ENCODE measurements around the gene MFNG. TPM values are rescaled to one million over a fixed set of nuclear protein-coding genes. Genes with fewer than 3 reads are reported as not detected.

Gene MFNG
- total RNA-seq, 1 donor from 2014 or later = 22.3 TPM

- no peak for ATAC-seq
- intact Hi-C loops (cut with DNase I) = no loop called here
These were observed 54.1 kb downstream of the MFNG start for GRCh38 chr22:37431801-37432707.

GRCh38 chr22:37431366-37431765, 54.8 kb downstream of the MFNG start:
- no peak for DNase-seq (ENCODE audit: low spot score)
- intact Hi-C loops (cut with DNase I) = no loop called here

More at GRCh38 chr22:37431801-37432707, 54.1 kb downstream of the MFNG start:
- DNase-seq (ENCODE audit: low spot score) = no peak

DNA sequence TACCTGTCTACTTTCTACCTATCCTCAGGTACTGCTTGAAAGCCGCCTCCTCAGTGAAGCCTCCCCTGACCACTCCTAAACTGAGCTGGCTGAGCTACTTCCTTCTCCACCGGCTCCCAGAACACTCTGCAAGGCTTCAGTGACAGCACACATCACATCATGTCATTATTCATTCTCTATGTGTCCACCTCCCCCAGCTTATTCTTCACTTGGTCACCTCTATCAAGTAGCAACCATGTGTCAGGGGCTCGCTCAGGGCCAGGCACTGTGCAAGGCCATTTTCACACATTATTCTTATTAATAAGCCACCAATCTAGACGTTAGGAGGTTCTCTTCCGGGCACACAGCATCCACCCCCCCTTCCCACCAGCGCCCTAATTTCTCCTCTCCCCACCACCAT, 55.2 kb downstream of the MFNG start:
- intact Hi-C loops (cut with DNase I) = no loop called here
- DNase-seq (ENCODE audit: low spot score) = no peak

More at GRCh38 chr22:37431366-37431765, 54.8 kb downstream of the MFNG start:
- ATAC-seq = no peak

GRCh38 chr22:37428649-37429586, 57.3 kb downstream of the MFNG start:
- ATAC-seq = peak; percentile 47
- DNase-seq (ENCODE audit: low spot score) = no peak
- intact Hi-C loops (cut with DNase I) = no loop called here

More for the DNA sequence above, 55.2 kb downstream of the MFNG start:
- no peak for ATAC-seq

DNA sequence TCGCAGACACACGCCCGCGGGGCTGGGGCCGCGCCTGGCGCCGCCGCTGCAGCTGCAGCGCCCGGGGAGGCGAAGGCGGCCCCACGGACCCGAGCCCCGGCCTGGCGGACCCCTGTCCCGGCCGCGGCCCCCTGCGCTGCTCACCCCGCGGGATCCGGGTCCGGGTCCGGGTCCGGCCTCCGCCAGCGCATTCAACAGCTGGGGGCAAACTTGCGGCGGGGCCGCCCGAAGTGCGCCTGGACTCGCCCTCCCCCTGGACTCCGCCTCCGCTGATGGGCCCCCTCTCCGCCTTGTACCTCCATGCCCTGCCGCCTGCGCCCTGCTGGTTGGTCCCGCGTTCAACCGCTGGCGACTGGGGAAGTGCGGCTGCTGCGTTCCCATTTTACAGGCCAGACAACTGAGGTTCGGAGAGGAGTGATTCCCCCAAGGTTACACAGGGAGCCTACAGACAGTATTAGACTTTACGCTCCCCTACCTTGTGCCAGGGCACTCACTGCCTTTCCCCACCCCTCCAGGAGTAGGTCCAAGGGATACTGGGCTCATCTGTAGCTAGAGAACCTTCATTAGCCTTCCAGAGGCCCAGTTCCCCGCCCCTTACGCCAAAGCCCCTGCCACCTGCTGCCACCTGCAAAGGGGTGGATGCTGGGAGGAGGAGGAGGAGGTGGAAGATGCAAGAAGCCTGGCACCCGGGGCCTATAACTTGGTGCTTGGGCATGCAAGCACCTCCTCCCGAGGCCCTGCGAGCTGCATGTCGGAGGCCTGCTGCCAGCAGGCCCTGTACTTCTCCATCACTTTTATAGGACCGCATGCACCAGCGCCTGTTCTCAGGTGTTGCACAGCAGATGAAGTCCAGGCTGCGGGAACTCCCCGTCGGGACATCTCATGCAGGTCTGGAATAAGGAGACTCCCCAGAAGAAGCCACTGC, 58.2 kb downstream of the MFNG start:
- intact Hi-C loops (cut with DNase I) = no loop called here
- no peak for DNase-seq (ENCODE audit: low spot score)
- no peak for ATAC-seq

DNA sequence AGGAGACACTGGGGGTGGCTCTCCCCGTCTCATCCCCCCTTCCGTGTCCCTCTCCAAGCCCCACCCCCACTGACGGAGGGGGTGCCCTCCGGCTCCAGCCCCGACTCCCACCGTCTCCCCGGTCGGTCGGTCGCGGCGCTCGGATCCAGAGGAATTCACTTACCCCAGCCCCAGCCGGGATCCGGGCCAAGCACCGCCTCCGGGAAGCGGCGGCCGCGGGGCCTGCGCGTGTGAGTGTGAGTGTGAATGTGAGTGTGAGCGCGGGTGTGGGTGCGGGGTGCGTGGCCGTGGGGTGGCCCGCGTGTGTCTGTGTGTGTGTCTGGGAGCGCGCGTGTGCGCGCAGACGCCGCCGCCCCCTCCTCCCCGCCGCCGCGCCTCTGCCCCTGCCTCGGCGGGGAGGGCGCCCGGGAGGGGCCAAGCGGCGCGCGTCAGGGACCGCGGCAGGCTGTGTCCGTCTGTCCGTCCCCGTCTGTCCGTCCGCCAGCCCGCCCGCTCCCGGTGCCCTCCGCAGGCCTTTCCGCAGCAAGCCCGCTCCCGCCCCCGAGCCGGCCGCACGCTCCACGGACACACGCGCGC, 59.0 kb downstream of the MFNG start, which contains the start of gene ELFN2:
TSS of gene ELFN2 (minus strand) at position 345 of the 576 bp plus-strand sequence. CDS start 51,945 bp downstream, outside the sequence.
- intact Hi-C loops (cut with DNase I) = no loop called here
- DNase-seq (ENCODE audit: low spot score) = no peak
- ATAC-seq = peak; percentile 27

DNA sequence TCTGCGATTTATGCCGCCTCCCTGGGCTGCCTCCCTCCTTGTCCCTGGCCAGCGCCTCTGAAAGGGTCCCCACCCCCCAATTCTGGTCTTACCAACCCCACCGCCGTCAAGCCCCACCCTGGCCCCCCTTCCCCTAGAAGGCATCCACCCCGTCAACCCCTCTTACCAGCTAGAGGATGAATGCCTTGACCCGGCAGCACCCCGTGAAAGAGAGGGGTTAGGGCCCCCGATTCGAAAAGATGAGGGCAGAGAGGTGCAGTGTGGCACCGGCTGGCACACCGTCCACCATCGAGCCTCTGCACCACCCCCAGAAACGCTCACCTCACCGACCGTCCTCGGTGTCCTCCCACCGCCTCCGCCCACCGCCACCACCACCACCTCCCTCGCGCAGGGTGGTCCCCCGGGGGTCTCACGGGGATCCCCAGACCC, 59.5 kb downstream of the MFNG start:
- DNase-seq (ENCODE audit: low spot score) (no peak), ATAC-seq (peak; percentile 17)
- intact Hi-C loops (cut with DNase I) = no loop called here

- intact Hi-C loops (cut with DNase I) = no loop called here
- no peak for DNase-seq (ENCODE audit: low spot score)
- ATAC-seq = peak; percentile 55
These were observed 60.1 kb downstream of the MFNG start for GRCh38 chr22:37425800-37426705.

- ATAC-seq (no peak), DNase-seq (ENCODE audit: low spot score) (no peak)
- intact Hi-C loops (cut with DNase I) = no loop called here
These were observed 60.8 kb downstream of the MFNG start for GRCh38 chr22:37425369-37425768.

- ATAC-seq = no peak
- no peak for DNase-seq (ENCODE audit: low spot score)
- intact Hi-C loops (cut with DNase I) = no loop called here
These were observed 62.9 kb downstream of the MFNG start for GRCh38 chr22:37423283-37423682.

DNA sequence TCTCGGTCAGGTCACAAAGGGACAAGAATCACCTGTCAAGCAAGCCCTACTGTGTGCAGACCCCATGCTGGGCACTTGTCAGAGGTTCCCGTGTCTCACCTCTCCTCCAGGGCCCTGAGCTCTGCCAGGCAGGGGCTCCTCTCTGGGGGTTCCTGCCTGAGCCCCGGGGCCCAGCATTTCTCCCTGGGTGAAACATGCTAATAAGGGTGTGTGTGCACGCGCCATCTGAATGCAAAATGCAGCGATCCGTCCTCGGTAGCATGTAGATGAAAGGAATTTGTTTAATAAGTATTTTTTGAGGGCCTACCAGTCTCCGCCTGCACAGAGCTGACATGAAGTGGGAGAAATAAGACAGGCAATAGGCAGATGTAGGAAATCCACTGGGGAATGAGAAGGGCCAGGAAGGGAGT, 64.7 kb downstream of the MFNG start:
- intact Hi-C loops (cut with DNase I) = no loop called here

DNA sequence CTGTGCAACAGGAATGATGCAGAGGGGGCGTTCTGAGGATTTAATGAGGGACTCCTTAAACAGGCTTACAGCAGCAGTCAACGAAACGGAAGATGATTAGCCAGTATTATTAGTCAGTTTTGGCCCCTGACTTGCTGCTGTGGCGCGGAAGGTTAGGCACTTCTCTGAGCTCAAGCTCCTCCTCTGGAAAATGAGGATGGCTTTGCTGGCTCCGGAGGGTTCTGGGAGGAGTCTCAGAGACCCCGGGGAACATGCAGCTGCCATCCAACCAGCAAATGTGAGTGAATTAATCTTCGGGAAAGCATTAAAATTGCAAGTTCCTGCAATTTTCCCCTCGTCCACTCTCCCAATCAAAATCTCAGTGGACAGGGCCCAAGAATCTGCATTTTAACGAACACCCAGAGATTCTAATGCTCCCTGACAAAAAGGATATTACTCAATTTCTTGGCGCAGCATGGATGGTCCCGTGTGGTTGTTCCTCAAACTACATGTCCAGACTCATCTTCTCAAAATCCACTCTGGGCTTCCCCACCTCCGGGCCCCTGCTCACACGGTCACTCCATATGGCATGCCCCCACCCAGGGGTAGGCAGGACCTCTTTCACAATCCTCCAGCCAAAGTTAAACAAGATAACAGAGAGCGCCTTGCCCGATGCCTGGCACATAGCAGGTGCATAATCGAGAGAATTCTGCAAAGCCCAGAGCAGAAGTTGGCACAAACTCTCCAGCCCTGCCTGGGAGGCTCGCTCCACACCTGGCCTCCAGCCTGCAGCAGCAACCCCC, 65.3 kb downstream of the MFNG start:
- intact Hi-C loops (cut with DNase I) = no loop called here
- ATAC-seq = peak; percentile 24
- no peak for DNase-seq (ENCODE audit: low spot score)

More for the DNA sequence above, 64.7 kb downstream of the MFNG start:
- DNase-seq (ENCODE audit: low spot score) (no peak), ATAC-seq (no peak)

DNA sequence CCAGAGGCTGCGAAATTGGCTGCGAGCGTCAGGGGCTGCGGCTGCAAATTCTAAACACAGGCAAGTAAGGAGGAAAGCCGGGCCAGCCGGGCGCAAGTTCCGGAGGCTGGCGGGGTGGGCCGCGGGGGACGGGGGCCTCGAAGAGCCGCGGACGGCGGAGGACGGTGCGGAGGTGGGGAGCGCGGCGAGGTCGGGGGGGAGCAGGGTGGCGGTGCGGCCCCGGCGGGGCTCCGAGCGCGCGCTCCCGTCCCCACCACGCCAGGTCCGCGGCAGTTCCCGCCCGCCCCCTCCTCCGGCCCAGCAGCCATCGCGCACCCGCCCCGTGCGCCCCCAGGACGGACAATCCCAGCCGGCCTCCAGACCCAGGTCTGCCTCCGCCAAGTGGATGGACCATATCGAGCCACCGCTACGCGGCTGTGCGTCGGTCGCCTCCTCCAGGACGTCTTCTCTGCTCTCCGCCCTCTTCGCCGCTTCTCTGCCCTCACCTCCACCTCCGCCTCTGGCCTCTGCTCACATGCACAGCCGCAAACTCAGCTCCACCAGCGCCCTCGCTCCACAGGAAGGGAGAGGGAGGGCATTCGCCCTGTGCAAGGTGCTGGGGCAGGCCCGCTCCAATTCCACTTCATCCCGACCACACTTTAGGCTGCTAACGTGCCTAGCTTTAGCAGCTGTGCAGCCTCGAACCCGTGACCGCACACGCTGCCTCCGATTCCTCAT, 66.1 kb downstream of the MFNG start:
- intact Hi-C loops (cut with DNase I) = no loop called here

DNA sequence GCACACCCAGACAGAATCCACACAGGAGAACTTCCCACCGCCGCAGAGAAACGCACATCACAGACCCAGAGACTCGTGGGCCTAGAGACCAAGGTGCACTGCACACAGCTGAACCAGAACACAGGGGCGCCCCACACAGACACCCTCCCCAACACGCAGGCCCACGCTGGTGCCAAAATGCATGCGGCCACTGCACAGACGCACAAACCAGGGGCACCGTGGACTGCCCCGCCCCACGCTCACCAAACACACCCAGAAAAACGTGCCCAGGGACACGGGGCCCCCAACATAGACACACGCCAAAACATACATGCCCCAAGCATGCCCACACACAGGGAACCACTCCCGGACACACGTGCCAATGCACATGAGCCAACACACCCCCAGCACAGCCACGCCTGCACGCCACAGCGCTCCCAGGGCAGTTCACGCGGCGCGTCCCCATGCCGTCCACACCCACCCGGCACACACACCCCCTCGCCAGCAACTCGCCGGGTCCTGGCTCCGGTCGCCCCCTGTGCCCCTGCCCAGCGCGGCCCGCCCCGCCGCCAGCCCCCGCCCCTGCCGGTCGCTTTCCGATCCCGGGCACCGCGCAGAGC, 66.7 kb downstream of the MFNG start:
- ATAC-seq (peak; percentile 36), DNase-seq (ENCODE audit: low spot score) (no peak)
- intact Hi-C loops (cut with DNase I) = no loop called here

More for the DNA sequence above, 66.1 kb downstream of the MFNG start:
- DNase-seq (ENCODE audit: low spot score) = no peak
- ATAC-seq = peak; percentile 18

Measured in sciatic nerve (tissue), 2 donors.